G401 (cell line): ENCODE results near the gene CYP2B6. TPM values are rescaled to one million over a fixed set of nuclear protein-coding genes. Genes with fewer than 3 reads are reported as not detected.
"Not testable (repeated sequence)": the region's sequence is repeated elsewhere in the genome, so short reads cannot be mapped to it uniquely, and the experiment has no call there.

Experiments used
- DNase-seq: peaks from one replicate; pipeline ENCODE4 v3.0.0-alpha.2; 2015; ENCODE audit warnings: low spot score
- in situ Hi-C: cut with HindIII; loops from 2 replicates; pipeline ENCODE4 v1.10.0; 2016; ENCODE audit warnings: low sequenced_read_pairs, mixed read lengths
- total RNA-seq: library from RNA; depleted of rRNA; stranded (reverse); fragments of >200 nt; shearing (Covaris generic); gene quantifications from 2 replicates; pipeline ENCODE4 v1.2.3, GENCODE V29; 2014; rRNA removed

Gene CYP2B6
- not detected in 2 replicates for total RNA-seq

DNA sequence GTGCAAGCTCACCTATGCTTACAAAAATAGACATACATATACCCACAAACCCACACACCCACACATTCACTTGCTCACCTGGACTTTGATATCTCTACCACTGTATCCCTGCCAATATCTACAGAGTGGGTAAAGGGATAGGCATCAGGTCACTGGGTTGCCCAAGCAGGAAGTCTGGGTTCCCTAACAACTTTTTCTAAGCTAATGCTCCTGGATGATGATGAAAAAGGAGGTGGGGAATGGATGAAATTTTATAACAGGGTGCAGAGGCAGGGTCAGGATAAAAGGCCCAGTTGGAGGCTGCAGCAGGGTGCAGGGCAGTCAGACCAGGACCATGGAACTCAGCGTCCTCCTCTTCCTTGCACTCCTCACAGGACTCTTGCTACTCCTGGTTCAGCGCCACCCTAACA lies at the start of gene CYP2B6:
CYP2B6 (plus strand) TSS at position 311 of the 410 bp plus-strand sequence; CDS start at position 335, 24 bp downstream.
- DNase-seq: no peak
- in situ Hi-C loops: no loop called here

DNA sequence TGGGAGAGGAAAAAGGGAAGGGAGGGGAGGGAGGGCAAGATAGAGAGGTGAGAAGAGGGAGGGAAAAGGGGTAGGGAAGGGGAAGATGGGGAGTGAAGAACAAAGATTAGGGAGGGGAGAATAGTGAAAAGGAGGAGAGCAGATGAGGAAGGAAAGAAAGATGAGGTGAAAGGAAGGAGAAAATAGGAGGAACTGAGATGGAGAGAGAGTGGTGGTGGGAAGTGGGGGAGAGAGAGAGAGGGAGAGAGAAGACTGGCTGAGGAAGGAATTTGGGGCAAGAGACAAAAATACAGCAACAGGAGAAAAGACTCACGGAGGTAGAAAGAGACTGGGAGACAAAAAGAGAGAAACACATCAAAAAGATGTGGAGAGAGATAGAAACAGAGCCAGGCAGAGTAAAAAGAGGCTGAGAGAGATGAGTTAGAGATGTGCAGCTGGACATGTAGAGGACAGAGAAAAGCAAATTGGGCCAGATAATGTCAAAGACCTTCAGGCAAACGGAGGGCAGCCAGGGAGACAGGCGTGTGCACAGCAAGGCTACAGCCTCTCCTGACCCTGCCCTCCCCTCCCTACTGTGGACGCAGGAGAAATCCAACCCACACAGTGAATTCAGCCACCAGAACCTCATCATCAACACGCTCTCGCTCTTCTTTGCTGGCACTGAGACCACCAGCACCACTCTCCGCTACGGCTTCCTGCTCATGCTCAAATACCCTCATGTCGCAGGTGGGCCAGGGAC lies 49.4 kb upstream of the CYP2B6 start:
- in situ Hi-C loops: no loop called here
- DNase-seq: no peak

DNA sequence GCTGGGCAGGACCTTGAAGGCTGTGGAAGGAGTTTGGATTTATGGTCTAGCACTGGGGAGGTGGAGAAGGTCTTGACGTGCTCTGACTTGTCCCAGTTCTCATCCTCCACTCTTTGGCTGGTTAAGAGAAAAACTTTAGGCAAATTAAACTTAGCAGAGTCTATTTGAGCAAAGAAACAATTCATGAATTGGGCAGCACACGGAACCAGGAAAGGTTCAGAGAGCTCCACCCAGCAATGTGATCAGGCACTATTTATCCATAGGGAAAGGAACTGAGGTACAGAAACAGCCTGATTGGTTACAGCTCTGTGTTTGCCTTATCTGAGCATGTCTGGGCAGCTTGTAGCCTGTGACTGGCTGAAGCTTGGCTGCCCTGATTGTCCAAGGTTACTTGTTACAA lies 45.4 kb upstream of the CYP2B6 start:
- in situ Hi-C loops: no loop called here
- DNase-seq: no peak

DNA sequence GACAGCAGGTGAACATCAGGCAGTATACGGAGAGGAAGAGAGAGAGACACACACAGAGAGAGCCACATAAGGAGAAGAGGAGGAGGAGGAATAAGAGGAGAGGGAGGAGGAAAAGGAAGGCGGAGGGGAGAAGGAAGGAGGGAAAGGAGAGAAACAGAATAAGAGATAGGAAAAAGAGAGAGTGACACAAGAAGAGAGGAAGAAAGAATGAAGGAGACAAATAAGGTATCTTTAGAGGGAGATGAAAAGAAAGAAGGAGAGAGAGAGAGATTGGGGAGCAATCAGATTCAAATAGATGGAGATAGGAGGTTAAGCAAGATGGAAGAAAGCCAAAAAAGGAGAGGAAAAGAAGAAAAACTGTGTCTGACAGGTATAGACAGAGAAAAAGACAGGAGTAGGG lies 44.0 kb upstream of the CYP2B6 start:
- in situ Hi-C loops: no loop called here
- no peak for DNase-seq

DNA sequence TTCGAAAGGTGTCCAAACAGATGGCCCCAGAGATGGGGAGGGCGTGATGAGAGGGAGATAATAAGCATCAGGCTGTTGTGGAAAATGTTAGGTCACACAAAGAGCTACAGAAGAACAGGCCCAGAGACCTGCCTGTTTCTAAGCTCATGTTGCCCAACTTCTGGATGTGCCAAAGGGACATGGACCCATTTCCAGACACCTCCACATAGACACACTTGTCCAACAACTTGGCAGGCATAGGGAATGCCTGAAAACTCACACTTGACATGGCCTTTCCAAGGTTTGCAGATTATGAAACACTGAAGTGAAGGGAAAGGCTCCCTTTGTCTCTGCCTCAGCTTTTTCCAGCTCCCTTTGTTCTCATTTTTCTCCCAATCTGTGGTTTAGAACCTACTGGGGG lies 43.5 kb upstream of the CYP2B6 start:
- DNase-seq: peak; percentile 61
- in situ Hi-C loops: no loop called here

DNA sequence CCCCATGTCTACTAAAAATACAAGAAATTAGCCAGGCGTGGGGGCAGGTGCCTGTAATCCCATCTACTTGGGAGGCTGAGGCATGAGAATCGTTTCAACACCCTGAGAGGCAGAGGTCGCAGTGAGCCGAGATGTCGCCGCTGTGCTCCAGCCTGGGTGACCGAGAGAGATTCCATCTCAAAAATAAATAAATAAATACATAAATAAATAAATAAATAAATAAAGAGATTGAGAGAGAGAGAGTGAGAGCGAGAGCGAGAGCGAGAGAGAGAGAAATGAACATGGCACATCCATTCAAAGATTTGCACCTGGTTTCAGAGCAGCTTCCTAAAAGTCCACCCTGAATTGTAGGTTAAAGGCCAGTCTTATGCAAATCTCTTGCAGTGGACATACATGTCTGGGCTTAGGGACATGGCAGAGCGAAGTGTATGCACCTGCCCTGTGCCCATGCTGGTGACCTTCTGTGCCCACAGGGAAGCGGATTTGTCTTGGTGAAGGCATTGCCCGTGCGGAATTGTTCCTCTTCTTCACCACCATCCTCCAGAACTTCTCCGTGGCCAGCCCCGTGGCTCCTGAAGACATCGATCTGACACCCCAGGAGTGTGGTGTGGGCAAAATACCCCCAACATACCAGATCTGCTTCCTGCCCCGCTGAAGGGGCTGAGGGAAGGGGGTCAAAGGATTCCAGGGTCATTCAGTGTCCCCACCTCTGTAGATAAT lies 42.3 kb upstream of the CYP2B6 start:
- DNase-seq: no peak
- in situ Hi-C loops: no loop called here

DNA sequence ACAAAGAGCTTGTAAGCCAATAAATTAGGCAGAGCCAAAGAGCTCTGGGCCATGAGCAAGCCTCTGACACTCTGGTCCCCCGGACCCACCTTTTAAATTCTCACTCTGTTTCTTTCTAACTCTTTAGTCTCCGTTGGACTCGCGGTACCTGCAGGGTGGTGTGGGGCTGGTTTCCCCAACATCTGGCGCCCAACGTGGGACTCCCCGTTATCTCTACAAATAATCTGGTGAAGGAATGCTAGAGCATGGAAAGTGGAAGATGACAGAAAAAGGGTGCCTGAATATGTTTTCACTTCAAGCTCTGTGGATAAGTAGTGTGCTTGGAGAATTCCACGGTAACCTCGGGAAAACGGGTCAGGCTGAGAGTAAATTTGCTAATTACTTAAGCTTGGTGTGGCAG lies 36.5 kb upstream of the CYP2B6 start:
- DNase-seq: no peak
- in situ Hi-C loops: no loop called here

DNA sequence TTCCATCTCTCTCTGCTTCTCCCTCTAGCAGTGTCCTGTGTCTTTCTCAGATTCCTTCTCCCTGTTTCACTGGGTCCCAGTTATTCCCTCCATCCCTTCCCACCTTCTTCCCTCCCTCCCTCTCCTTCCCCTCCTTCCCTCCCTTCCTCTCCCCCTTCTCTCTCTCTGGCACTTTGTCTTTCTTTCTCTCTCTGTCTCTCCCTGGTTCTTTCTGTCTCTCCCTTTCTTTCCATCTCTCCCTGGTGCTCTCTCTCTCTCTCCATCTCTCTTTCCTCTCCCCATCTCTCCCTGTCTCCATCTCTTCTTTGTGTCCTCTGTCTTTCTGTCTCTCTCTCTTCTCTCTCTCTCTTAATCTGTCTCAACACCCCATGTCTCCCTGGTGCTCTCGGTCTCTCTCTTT lies 31.7 kb upstream of the CYP2B6 start:
- no peak for DNase-seq
- in situ Hi-C loops: no loop called here

DNA sequence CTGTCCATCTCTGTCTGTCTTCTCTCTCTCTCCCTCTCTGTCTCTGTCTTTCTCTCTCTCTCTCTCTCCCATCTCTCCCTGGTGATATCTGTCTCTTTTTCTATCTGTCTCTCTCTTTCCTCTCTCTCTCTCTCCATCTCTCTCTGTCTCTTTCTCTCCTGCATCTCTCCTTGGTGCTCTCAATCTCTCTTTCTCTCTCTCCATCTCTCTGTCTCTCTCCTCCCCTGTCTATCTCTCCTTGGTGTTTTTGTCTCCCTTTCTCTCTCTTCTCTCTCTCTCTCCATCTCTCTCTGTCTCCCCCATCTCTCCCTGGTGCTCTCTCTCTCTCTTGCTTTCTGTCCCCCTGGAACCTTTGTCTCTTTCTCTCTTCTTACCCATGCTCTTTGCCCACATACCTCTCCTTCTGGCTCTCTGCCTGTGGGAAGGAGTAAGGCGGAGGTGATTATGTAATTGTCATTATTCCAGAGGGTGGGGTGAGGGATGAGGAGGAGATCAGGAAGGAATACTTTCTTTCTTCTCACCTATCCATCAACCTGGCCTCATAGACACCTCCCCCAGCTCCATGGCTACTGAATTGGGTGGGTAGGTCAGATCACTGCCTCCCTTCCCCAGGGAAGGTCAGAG lies 30.9 kb upstream of the CYP2B6 start:
- in situ Hi-C loops: no loop called here
- DNase-seq: no peak

DNA sequence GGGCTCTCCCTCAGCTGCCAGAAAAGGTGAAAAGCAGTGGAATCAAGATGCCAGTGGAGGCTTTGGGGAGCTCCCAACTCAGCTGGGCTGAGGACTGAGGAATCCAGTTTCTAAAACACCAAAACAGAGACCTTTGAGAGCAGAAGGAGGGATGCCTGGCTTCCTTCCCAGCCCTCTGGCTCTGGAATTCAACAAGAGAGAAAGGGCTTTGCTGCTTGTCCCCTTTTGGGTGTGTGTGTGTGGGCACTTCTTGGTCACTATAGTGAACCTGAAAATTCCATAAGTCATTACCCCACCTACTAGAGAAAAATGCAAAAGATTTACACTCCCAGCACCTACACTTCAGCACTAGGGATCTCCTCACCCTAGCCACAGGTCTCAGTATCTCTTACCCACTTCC lies 30.3 kb upstream of the CYP2B6 start:
- in situ Hi-C loops: no loop called here
- no peak for DNase-seq

DNA sequence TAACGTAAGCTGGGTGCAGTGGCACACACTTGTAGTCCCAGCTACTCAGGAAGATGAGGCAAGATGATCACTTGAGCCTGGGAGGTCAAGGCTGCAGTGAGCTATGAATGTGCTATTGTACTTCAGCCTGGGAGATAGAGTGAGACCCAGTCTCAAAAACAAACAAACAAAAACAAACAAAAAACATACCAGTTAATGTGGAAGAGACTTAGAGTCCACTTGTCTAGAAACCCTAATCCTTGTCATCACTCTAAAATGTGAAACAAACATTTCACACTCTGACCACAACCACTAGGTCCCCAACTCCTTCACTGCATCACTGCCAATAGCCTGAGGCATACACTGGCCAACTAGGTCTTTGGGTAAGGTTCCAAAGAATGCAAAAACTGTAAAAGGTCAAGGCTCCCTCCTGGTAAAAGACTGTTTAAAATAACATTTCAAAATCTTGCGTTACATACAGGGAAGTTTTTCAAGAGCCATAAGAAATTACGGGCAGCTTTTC lies 28.6 kb upstream of the CYP2B6 start:
- in situ Hi-C loops: no loop called here
- no peak for DNase-seq

DNA sequence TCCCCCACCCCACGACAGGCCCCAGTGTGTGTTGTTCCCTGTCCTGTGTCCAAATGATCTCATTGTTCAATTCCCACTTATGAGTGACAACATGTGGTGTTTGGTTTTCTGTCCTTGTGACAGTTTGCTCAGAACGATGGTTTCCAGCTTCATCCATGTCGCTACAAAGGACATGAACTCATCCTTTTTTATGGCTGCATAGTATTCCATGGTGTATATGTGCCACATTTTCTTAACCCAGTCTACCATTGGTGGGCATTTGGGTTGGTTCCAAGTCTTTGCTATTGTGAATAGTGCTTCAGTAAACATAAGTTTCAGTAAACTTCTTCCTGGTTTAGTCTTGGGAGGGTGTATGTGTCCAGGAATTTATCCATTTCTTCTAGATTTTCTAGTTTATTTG lies 26.7 kb upstream of the CYP2B6 start:
- in situ Hi-C loops, DNase-seq: not testable (repeated sequence)

DNA sequence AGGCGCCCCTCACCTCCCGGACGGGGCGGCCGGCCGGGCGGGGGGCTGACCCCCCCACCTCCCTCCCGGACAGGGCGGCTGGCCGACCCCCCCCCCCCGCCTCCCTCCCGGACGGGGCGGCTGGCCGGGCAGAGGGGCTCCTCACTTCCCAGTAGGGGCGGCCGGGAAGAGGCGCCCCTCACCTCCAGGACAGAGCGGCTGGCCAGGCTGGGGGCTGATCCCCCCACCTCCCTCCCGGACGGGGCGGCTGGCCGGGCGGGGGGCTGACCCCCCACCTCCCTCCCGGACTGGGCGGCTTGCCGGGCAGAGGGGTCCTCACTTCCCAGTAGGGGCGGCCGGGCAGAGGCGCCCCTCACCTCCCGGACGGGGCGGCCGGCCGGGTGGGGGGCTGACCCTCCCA lies 25.7 kb upstream of the CYP2B6 start:
- in situ Hi-C loops, DNase-seq: not testable (repeated sequence)

DNA sequence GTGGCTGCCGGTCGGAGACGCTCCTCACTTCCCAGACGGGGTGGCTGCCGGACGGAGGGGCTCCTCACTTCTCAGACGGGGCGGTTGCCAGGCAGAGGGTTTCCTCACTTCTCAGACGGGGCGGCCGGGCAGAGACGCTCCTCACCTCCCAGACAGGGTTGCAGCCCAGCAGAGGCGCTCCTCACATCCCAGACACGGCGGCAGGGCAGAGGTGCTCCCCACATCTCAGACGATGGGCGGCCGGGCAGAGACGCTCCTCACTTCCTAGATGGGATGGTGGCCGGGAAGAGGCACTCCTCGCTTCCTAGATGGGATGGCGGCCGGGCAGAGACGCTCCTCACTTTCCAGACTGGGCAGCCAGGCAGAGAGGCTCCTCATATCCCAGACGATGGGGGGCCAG lies 24.5 kb upstream of the CYP2B6 start:
- in situ Hi-C loops, DNase-seq: not testable (repeated sequence)

DNA sequence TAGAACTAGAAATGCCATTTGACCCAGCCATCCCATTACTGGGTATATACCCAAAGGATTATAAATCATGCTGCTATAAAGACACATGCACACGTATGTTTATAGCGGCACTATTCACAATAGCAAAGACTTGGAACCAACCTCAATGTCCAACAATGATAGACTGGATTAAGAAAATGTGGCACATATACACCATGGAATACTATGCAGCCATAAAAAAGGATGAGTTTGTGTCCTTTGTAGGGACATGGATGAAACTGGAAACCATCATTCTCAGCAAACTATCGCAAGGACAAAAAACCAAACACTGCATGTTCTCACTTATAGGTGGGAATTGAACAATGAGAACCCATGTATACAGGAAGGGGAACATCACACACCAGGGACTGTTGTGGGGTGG lies 23.0 kb upstream of the CYP2B6 start:
- DNase-seq, in situ Hi-C loops: not testable (repeated sequence)

DNA sequence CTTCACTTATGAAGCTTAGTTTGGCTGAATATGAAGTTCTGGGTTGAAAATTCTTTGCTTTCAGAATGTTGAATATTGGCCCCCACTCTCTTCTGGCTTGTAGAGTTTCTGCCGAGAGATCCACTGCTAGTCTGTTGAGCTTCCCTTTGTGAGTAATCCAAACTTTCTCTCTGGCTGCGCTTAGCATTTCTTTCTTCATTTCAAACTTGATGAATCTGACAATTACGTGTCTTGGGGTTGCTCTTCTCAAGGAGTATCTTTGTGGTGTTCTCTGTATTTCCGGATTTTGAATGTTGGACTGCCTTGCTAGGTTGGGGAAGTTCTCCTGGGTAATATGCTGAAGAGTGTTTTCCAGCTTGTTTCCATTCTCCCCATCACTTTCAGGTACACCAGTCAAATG lies 21.4 kb upstream of the CYP2B6 start:
- in situ Hi-C loops, DNase-seq: not testable (repeated sequence)

DNA sequence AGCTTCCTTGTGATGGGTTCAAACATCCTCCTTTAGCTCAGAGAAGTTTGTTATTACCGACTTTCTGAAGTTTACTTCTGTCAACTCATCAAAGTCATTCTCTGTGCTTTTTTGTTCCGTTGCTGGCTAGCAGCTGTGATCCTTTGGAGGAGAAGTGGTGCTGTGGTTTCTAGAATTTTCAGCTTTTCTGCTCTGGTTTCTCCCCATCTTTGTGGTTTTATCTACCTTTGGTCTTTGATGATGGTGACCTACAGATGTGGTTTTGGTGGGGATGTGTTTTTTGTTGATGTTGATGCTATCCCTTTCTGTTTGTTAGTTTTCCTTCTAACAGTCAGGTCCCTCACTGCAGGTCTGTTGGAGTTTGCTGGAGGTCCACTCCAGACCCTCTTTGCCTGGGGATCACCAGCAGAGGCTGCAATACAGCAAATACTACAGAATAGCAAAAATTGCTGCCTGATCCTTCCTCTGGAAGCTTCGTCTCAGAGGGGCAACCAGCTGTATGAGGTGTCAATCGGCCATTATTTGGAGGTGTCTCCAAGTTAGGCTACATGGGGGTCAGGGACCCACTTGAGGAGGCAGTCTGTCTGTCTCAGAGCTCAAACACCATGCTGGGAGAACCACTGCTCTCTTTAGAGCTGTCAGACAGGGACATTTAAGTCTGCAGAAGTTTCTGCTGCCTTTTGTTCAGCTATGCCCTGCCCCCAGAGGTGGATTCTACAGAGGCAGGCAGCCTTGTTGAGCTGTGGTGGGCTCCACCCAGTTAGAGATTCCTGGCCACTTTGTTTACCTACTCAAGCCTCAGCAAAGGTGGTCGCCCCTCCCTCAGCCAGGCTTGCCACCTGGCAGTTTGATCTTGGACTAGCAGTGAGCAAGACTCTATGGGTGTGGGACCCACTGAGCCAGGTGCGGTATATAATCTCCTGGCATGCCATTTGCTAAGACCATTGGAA lies 20.4 kb upstream of the CYP2B6 start:
- DNase-seq, in situ Hi-C loops: not testable (repeated sequence)

DNA sequence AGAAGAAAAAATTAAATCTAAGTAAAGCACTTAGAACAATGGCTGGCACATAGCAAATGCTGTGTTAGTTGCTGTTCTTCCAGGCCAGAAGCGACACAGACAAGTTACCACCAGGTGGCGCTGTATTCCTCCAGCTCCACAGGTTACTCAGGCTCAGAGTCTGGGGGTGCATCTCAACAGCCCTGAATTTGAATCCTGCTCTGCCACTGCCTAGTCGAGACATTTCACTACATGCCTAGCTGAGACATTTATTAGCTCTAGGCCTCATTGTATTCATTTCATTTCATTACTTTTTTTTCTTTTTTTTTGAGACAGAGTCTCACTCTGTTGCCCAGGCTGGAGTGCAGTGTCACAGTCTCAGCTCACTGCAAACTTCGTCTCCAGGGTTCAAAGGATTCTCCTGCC lies 16.4 kb upstream of the CYP2B6 start:
- peak; percentile 26 for DNase-seq
- in situ Hi-C loops: no loop called here

DNA sequence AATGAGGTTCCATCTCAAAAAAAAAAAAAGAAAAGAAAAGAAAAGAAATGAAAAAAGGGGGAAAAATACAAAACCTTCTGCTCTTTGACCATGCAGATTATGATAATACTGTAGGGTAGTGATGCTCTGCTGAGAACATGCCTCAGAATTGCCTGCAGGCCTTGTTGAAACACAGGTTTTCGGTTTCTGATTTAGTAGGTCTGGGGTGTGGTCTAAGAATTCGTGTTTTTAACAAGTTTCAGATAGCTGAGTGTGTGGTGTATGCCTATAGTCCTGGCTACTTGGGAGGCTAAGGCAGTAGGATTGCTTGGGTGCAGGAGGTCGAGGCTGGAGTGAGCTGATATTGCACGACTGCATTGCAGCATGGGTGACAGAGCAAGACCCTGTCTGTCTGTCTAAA lies 14.9 kb upstream of the CYP2B6 start:
- in situ Hi-C loops: no loop called here
- DNase-seq: no peak
